NCI-H2171 (cell line): ENCODE results near the gene BBIP1.
"Not testable (repeated sequence)": the region's sequence is repeated elsewhere in the genome, so short reads cannot be mapped to it uniquely, and the experiment has no call there.

Experiments
- DNase-seq: peaks from one replicate; lab custom pipeline; 2025; lab: John Stamatoyannopoulos, UW

BBIP1 gene

DNA sequence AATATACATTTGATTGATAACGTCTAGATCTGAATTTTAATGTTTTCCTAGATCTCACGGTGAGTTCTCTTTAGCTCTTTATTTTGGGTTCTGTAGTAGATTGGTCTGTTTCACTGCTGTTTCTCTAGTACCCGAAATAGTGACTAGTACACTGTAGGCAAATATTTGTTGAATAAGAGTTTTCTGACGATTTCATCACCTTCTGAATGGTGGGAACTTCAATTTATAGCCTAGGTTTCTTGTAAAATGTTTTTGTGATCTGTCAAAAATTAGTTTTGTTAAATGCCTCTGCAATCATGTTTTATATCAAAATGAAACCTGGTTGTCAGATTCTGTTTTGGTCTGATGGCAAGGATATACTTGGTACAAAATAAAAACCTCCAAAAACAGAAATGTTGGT, 37.1 kb downstream of the BBIP1 start:
- DNase-seq, result no peak

DNA sequence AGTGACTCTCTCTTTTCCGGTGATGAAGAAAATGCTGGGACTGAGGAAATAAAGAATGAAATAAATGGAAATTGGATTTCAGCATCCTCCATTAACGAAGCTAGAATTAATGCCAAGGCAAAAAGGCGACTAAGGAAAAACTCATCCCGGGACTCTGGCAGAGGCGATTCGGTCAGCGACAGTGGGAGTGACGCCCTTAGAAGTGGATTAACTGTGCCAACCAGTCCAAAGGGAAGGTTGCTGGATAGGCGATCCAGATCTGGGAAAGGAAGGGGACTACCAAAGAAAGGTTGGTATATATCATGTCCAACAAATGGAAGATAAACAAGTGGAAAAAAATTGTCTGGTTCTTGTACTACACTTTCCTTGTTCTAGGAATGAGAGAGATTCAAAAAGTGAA, 37.7 kb downstream of the BBIP1 start:
- DNase-seq, result no peak

DNA sequence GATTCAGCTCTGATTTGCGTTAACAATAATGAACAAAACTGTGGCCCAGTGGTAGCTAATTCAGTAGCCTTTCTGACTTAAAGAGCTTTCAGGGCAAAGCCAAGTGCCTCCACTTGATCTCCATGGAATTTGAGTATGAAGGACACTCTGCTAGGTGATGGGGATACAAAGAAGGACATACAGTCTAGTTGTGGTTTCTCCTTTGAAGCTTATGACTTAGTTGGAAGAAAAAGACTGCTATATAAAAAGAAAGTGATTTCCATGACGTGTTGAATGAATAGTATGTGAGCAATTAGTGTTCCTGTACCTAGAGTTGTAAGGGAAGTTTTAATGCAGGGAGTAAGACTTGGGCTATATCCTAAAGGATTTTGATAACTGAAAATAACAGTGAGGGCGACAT, 39.0 kb downstream of the BBIP1 start:
- no peak for DNase-seq

DNA sequence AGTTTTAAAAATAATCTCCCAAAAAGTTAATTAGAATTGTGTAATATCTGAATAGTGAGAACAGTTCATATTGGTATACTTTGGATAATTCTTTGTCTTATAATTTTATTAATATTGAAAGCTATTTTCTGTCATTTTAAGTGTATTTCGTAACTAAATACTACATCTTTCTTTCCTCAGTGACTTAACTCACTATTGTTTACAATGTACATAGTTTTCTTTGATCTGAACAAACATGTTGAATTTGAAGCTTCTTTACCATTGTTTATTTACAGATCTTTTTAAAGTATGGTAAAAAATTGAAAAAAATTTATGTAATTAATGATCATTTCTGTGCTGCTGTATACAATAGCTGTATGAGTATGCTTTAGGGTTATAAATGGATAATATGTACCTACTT, 42.2 kb downstream of the BBIP1 start:
- no peak for DNase-seq

DNA sequence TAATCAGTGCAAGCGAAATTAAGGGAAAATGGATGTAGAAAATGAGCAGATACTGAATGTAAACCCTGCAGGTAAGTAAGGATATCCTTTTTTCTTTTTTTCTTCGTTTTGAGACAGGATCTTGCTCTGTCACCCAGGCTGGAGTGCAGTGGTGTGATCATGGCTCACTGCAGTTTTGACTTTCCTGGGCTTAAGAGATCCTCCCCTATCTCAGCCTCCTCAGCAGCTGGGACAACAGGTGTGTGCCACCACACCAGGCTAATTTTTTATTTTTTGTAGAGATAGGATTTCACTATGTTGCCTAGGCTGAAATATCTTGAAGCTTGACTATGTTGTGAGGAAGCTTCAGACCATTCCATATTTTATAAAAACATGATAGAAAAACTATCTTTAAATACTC, 43.0 kb downstream of the BBIP1 start:
- no peak for DNase-seq

DNA sequence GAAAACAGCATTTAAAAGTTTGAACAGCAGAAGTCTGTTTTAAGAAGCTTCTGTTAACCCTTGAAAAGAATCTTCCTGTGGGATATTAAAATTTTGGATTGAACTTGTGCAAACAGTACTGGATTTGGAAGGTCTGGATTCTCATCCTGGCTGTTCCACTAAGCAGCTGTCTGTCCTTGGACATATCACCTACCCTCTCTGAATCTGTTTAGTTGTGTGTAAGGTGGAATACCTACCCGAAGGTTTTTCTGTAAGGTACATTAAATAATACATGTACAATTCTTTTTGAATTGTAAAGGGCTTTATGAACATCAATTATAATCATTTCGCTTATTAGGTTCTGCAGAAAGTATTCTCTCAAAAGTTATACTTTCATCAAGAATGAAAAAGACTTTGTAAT, 45.0 kb downstream of the BBIP1 start:
- DNase-seq, result no peak

DNA sequence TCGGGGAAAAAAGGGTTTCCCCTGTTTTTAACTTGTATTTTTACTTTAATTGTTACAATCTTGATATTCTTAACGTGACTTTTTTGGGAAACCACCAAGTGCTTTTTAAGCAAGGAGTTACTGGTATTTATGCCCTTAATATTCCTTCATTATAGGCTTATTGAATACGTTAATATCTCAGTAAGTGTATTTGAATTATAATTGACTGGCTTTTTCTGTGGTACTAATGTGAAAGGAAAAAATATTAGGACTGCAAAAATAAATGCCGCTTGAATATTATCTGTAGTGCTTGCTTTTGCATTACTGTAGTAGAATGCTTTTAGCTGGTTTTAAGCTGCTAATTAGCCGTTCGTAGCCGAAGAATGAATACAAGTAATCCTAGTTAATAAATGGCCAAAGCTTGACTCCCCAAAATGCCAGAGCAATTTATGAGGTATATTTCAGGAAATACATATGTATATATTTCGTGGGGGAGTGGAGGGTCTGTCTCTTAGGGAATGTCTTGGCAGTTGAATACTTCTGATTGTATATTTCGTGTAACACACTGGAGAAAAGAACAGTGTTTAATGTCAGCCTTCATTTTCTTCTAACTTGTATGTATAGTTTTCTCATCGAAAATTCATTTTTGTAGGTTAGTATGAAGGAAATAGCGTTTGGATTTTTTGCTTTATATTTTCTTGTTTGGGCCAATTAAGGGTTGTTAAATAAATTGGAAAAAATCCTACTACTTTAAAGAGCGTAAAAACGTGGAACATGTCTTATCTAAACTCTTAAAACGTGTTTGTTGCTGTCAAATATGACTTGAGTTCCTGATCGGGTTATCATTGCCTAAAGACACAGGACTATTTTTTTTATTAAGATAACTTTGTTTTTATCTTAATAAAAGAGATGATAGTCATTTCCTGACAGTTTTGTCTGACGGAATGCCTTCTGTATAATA, 45.7 kb downstream of the BBIP1 start:
- no peak for DNase-seq

DNA sequence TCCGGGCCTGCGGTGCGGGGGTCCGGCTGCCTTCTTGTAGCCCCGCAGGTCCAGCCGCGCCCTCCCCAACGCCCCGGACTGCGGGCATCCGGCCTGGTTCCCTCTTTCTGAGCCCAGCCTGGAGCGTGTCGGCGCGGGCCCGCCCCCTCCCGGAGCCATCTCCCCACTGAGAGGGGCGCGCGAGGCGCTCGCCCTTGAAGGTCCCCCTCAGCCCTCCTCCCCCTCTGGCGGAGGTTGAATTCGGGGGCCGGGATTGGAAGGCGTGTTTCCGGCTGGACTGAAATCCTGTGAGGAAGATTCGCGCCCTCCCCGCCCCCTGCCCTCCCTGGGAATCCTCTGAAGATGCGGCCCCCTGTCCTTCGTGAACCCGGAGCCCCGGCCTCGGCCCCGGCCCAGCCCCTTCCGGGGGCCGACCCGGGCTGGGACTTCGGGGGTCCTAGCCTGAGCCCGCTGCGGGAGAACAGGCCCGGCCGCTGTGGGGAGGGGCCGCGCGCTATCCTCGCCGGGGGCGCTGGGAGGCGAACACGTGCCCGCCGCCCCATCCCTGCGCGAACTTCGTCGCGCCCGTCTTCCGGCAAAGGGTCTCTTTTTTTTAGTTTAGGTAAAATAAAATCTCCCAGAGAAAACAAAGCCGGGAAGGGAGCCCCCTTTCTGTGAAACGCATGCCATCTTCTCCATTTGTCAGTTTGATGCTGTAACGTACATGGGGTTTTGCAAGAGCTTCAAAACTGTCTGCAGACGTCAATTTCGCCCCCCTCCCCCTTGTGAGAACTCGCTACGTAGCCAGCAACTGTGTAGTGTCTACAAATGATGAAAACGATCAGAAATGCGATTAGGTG, 46.6 kb downstream of the BBIP1 start:
- DNase-seq, result peak; percentile 78

DNA sequence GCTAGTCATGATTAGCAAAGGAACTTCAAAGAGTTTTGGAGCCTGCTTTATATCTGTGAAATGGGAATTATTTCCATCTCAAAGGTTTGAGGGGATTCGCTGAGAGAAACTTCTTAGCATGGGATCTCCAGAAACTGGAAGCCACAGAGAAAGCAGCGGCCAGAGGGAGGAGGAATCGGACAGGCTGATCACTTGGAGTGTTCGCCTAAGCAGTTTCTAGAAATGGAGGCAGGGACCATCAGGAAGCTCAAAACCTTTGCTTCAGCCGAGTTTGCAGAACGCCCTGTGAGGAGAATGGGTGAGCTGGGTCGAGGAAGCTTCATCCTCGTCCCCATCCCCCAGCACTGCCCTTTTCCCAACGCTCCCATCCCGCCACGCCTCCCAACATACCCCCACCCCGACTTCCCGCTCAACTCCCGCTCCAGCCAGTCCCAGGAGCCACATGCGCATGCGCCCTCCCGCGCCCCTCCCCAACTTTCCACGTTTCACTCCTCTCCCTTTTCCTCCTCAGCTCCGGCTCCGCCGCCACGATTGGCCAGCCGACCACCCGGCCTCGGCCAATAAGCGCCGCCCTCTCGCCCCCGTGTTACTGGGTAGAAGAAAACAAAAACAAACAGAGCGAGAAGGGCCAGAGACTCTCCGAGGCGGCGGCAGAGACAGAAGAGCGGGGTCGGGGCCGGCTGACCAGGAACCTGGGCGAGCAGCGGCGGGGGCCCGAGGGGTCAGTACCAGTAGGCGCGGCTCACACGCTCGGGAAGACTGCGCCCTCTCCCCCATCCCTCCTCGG, 47.5 kb downstream of the BBIP1 start, which contains the start of gene PDCD4:
PDCD4 (plus strand) TSS at position 631 of the 787 bp plus-strand sequence. CDS start 4,100 bp downstream, outside the sequence.
- peak; percentile 86 for DNase-seq

DNA sequence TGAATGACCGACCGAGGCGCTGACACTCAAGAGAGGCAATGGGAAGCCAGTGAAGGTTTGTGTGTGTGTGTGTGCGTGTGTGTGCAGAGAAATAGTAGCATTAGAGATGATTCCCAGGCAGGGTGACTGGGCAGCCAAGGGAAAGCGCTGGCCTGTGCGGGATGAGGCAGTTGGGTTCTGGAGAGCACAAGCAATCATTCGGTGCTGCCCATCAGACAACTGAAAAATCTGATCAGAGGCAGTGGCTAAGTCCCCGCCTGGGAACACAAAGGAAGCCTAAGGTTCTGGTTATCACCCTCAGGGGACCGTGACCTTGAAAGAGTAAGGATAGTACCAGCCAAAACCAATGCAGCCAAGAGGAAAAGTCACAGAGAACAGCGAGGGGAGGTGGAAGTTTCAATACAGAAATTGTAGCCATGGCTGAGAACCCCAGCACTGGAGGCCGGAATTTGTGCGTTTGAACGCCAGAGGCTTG, 48.1 kb downstream of the BBIP1 start:
- no peak for DNase-seq

DNA sequence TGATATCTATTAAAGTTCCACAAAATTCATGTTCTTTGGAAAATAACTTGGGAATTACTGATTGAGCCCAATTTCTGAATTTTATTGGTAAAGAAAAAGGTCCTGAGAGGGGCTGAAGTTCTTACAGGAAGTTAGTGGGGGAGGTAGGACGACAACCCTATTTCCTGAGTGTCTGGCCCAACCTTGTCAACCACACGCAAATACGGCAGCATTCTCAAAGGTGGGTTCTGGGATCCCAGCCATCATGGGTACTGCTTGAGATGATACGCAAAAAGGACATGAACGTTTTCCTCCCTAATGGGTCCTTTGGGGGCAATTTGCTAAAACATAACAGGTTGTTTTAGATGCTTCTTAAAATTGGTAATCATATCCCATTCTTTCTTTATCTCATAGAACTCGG, 50.0 kb downstream of the BBIP1 start:
- DNase-seq, result no peak

DNA sequence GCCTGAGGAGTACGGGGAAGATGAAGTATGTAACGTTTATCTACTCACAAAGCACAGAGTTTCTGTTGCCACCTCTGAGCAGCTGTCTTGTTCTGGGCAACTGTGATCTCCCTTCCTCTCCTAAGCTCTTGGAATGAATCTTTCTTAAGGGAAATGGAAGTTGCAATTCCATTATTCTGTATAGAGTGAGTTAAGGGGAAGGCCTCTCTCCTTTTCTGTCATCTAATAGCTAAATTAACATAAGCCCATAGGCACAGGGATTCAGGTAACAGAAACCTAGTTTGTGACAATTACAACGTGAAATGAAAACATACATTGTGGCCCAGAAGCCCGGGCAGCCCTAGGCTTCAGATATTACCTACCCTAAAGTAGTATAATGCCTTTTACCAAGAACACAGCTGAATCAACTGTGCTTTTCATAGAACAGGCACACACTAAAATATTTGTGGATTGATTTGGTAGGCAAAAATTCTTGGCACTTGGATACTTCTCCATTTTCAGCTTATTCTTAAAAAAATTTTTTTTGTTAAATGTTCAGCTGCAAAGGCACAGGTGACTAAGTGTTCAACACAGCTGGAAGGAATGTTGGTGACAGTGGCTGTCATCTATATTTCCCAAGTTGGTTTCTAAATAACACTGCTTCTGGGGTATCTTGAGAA, 51.0 kb downstream of the BBIP1 start:
- no peak for DNase-seq

DNA sequence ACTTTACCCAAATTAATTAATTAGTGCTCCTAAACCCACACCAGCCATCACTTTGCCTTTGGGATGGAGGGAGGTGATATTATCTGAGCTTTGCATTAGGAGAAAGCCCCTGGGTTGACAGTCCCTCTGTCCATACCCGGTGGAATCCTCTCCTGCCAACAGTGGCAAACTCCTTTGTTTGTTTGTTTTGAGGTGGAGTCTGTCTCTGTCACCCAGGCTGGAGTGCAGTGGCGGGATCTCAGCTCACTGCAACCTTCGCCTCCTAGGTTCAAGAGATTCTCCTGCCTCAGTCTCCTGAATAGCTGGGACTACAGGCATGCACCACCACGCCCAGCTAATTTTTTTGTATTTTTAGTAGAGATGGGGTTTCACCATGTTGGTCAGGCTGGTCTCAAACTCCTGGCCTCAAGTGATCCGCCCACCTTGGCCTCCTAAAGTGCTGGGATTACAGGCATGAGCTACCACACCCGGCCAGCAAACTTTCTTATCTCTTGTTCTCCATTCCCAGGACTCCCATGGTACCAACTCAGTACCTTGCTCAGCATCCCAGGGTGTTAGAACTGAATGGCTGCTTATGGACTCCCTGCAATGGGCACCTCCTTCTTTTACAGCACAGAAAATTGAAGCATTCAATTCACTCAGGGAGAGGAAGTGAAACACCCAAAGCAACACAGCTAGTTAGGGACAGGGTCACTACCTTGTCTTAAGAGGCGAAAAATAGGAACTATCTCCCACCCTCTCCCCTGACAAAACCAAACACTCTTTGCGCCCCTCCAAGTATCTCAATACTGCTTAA, 51.8 kb downstream of the BBIP1 start:
- not testable (repeated sequence) for DNase-seq

DNA sequence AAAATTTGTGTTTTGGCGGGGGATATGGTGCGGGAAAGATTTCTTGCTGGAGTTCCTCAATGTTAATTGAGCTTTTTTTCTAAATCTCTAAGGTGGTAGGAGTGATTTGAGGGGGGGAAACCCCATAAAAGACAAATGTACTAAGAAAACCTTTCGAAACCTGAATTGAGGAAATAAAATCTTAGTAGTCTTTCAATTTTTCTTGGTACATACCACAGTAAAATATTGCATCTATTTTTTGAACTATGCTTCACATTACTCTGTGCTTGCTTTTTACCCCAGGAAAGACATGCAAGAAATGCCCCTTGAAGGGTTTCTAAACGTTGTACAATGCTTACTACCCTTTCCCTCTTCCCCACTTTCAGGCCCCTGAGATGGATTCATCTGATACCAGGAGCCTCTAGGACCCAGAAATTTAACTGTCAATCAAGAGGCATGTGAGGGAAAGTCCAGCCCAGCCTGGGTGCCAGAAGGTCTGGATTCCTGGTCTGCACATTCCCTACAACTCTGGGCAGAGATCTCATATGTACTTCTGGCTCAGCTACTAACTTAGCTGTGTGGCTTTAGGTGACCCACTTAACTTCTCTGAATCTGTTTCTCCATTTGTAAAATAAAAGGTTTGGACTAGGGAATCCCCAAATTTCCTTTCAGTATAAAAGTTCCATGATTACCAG, 53.0 kb downstream of the BBIP1 start:
- DNase-seq, result no peak

DNA sequence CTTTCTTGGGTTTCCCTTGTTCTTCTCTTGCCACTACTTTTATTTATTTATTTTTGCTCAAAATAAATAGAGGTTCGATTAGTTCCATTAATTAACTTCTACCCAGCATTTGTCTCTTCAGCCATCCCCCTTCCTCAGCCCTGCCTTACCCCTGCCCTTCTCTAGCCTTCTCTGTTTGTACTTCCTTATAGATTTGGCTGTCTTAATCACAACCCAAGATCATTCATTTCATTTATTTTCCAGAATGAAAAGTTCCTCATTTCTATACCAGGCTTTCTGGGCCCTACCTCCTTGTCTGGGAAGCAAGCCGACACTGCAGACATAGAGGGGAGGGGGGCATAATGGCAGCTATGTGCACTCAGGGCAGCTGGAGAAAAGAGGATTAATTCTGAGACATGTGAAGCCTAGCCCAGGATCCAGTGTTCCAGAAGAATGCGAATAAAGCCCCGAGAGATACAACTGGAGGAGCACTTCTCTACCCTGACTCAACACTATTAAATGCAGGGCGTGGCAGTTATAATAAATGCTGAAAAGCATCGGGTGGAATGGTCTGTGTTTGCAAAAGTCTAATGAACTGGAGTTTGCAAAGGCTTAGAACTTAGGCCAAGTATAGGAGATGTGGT, 53.7 kb downstream of the BBIP1 start:
- no peak for DNase-seq

DNA sequence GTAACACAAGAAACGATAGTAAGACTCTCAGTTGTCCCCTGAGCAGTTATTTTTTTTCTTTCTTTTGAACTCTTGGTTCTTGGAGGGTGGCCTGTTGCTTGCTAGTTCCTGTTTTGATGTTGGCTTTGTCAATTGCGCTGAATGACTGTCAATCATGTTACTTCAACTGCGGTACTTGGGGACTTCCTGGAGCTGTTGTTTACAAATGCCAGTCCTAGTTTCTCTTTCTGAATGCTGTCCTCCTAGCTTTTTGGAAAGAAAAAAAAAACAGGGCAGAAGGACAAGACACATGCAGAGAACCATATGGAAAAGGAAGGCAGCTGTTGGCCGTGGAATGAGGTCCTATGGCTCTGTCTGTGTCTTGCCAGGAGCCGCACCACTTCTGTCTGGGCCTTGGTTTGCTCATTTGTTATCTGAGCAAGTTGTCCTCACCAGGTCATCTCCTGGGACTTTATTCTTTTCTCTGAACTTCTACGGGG, 54.3 kb downstream of the BBIP1 start:
- no peak for DNase-seq

DNA sequence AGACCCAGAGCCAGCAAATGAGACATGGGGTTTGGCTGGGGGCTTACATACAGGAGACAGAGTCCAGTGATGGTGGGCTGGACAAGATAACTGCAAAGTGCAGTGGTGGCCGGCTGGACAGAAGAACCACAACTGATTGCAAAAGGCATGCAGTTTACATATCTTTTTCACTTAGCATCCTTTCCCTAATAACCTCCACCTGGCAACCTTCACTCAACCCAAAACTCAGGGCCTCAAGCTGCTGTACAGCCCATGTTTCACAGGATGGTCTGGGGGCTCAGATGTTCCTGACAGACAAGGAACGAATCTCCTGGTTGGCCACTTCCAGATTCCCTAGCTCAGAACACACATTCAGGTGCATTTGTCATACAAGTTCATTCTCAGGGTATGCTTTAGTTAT, 55.0 kb downstream of the BBIP1 start:
- no peak for DNase-seq

DNA sequence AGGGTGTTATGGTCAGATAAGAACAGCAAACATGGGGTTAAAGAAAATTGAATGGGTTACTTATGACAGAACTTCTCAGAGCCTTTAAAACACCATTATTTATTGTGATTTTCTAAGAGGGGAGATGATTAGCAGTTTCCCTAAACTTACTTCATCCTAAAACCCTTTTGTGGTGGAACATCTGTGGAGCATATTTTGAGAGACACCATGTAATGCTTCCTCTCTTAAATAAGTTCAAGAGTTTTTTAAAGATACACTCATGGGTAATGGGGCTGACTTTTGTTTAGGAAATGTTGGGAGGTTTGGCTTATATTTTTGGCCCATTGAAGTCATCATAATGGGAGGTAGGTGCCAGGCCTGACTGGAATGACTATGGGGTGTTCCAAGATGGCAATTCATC, 55.6 kb downstream of the BBIP1 start:
- no peak for DNase-seq

DNA sequence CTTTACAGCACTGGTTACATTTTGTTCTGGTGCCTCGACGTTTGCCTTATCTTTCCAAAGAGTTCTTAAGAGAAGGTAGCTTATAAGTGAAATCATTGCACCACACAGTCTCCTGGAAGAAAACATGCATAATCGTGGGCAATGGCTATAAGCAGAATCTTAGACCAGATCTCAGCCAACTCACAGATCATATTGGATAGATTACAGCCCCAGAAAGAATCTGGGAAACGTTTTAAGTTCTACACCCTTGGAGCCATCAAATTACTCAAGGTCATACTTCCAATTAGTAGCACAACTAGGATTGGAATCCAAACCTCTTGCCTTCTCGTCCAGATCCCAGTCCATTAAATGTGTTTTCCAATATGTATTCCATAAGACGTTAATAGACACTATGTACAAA, 56.0 kb downstream of the BBIP1 start:
- no peak for DNase-seq
